ENCODE measurements around the gene TEKTIP1. TPM values are rescaled to one million over a fixed set of nuclear protein-coding genes. Genes with fewer than 3 reads are reported as not detected.

The TEKTIP1 gene
- total and polyA plus RNA-seq, 2 of the 4 experiments (the other 2 are of a cell fraction) = not detected

DNA sequence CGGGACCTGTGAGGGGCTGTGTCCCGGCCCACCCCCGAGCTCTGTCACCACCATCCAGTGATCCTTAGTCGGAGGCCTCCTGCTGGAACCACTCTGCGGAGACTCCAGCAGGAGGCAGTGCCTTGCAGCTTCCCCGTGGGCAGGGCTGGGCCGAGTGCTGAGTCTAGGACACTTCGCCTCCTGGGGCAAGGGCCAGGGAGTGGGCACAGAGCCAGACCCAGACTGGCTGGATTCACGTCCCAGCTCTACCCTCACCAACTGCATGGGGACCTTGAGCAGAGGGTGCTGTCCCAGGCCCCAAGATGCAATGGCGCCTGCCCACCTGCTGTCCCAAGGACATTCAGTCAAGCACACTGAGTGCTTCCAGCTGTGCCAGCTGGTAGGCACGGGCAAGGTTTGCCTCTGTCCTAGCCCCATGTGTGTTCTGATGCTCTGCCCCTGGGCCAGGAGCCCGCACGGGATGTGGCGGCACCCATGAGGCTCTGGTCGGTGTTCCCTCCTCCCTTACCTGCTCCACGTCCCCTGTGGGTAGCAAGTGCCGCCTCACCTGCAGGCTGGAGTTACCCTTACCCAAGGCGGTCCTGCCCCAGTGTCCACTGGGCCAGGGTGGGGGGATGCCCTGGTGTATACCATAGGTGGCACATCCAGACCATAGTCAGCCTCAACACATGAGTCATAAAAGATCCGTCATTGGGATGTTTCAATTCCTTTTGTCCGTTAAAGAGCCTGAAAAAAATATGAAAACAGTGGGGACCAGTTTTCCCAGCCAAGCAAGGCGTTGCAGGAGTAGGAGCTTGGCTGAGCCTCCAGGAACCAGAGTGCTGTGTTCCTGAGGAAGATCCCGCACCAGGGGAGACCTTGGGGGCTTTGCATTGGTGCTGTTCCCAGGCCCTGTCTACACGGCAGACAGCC is 25.5 kb upstream of the TEKTIP1 start:
- H2BK15ac ChIP-seq (ENCODE audit: low read depth, low read length) = no peak overlapping the region
- ATAC-seq (ENCODE audit: low read depth) (no peak), DNase-seq (peak; percentile 25)
- H3K36me3 ChIP-seq (ENCODE audit: control insufficient read depth, insufficient read depth, low read length) = peaks cover 13% of the 10 kb centered on the region
- H2BK5ac ChIP-seq (ENCODE audit: low read depth, low read length, poor library complexity, severe bottlenecking) = no peak overlapping the region
- peak overlapping the region; percentile 62; the same call in 1 of the 2 replicates for H2AK5ac ChIP-seq (ENCODE audit: low read depth, low read length)
- in situ Hi-C loops (cut with MboI; ENCODE audit: low sequenced_read_pairs) (no loop called here), intact Hi-C loops (cut with micrococcal nuclease) (no loop called here), dilution Hi-C loops (cut with HindIII; ENCODE audit: low sequenced_read_pairs, unreplicated experiment) (no loop called here)
- H4K91ac ChIP-seq (ENCODE audit: insufficient read depth, low read depth, low read length) = 0 out of 2 replicates have a peak overlapping the region, but pooled peaks have one; percentile 21
- no peak overlapping the region; the same call in 1 of the 2 replicates for H3K14ac ChIP-seq (replicated peaks; ENCODE audit: low read depth, low read length)
- H3K4me2 ChIP-seq (ENCODE audit: low read depth, low read length) = no peak overlapping the region
- no peak overlapping the region for H3K4me3 ChIP-seq (ENCODE audit: insufficient read depth, low read depth, low read length)
- H3K27ac ChIP-seq (ENCODE audit: insufficient read depth, low read length) = no peak overlapping the region
- H2AFZ ChIP-seq (replicated peaks; ENCODE audit: low read length, poor library complexity) = no peak overlapping the region
- H4K5ac ChIP-seq (ENCODE audit: low read depth, low read length) = no peak overlapping the region
- POLR2A ChIA-PET (ENCODE audit: unreplicated experiment) = no interaction called here
- H2BK120ac ChIP-seq (ENCODE audit: low read depth, low read length) = no peak overlapping the region
- H3K79me1 ChIP-seq (ENCODE audit: low read depth in 1 of 2, low read length in 2 of 2) = peaks cover 6 to 95% of the 10 kb centered on the region in 2 experiments
- H2BK20ac ChIP-seq (ENCODE audit: low read depth, low read length) = no peak overlapping the region
- H3K23ac ChIP-seq (ENCODE audit: low read depth, low read length) = no peak overlapping the region
- H4K8ac ChIP-seq (ENCODE audit: low read depth in 2 of 2, low read length in 2 of 2) = no peak overlapping the region
- BruUV-seq (replicated peaks) = no TSS peak
- H3K27me3 ChIP-seq (ENCODE audit: control insufficient read depth, insufficient read depth, low read length) = no peaks in the 10 kb centered on the region
- 0 out of 2 replicates have a peak, but pooled peaks have one; percentile 39 for TF ChIP-seq FOS (IDR thresholded peaks at IDR 0.05; ENCODE audit: low read depth, low read length)
- TF ChIP-seq MAZ (IDR thresholded peaks at IDR 0.05; ENCODE audit: borderline replicate concordance, low read depth, low read length) = no peak
- H3K9ac ChIP-seq (ENCODE audit: low read depth, low read length) = no peak overlapping the region
- no peak overlapping the region for H3K56ac ChIP-seq (ENCODE audit: extremely low read depth, insufficient read depth, low read length)
- no peak overlapping the region for H3K4ac ChIP-seq (ENCODE audit: low read depth, low read length)
- CTCF ChIA-PET = no interaction called here
- H3K9me1 ChIP-seq (ENCODE audit: insufficient read depth, low read length) = peaks cover 27% of the 10 kb centered on the region
- no peak overlapping the region for H3K18ac ChIP-seq (ENCODE audit: low read depth, low read length)
- peaks cover 99% of the 10 kb centered on the region for H4K20me1 ChIP-seq (ENCODE audit: insufficient read depth, low read length)
- WGBS, 2 experiments (ENCODE audit: extremely low coverage in 2 of 2, insufficient read length in 1 of 2) = 73% methylated on average over 10 of the region's 23 CpGs; no CpG with 5 or more reads in 1 of the 2 experiments
- H2AK9ac ChIP-seq (replicated peaks; ENCODE audit: low read depth, low read length, poor library complexity) = peak overlapping the region; percentile 24
- no peaks in the 10 kb centered on the region for H3K9me3 ChIP-seq (ENCODE audit: control insufficient read depth, insufficient read depth, low read length)
- H3K4me1 ChIP-seq (ENCODE audit: control insufficient read depth, insufficient read depth, low read length) = peaks cover 24% of the 10 kb centered on the region

All from IMR-90 (cell line).